ENCODE data around the gene TAF1B. TPM values are rescaled to one million over a fixed set of nuclear protein-coding genes. Genes with fewer than 3 reads are reported as not detected.
A peak's percentile ranks its signal among the peaks of the same experiment; 100 is the strongest.

Gene TAF1B
- total RNA-seq, 1 experiment from 2014 or later: 35.2 TPM

- CTCF ChIA-PET: no interaction called here
- Histone ChIP-seq H3K4me1 (ENCODE audit: control insufficient read depth, insufficient read depth, low read length) (peaks cover 4% of the 10 kb centered on the region; the same call in 1 of the 2 replicates), H3K27me3 (ENCODE audit: control insufficient read depth, insufficient read depth, low read length) (no peaks in the 10 kb centered on the region), H3K4me3 (ENCODE audit: low read depth in 2 of 2, low read length in 2 of 2) (no peak overlapping the region), H3K9me3 (ENCODE audit: control insufficient read depth, insufficient read depth, low read depth, low read length) (no peaks in the 10 kb centered on the region), H3K27ac (ENCODE audit: low read length) (no peak overlapping the region), H3K36me3 (ENCODE audit: control insufficient read depth, insufficient read depth, low read length) (no peaks in the 10 kb centered on the region)
- POLR2A ChIA-PET: no interaction called here
- no peak for DNase-seq (ENCODE audit: low read depth, low spot score)
- no peak for TF ChIP-seq REST (IDR thresholded peaks at IDR 0.05; ENCODE audit: insufficient read depth in 1 of 2, low read depth in 2 of 2, low read length in 1 of 2)
- TF ChIP-seq SIN3A (IDR thresholded peaks at IDR 0.05; ENCODE audit: borderline replicate concordance, insufficient read depth, low read depth, low read length): no peak
- TF ChIP-seq POLR2AphosphoS5 (IDR thresholded peaks at IDR 0.05; ENCODE audit: low read depth, low read length): no peak
- TF ChIP-seq CTCF (IDR thresholded peaks at IDR 0.05): no peak
- TF ChIP-seq TCF7L2 (IDR thresholded peaks at IDR 0.05; ENCODE audit: low read depth, low read length): no peak
- no peak for ATAC-seq
- intact Hi-C loops (cut with micrococcal nuclease; ENCODE audit: unreplicated experiment): no loop called here
- in situ Hi-C loops (cut with HindIII; ENCODE audit: low pct_unique_long_range_greater_than_20kb, low sequenced_read_pairs): no loop called here
- no TSS peak for BruUV-seq (replicated peaks)
Measured at GRCh38 chr2:9838391-9838790, 4.9 kb upstream of the TAF1B start.

- ATAC-seq (no peak), DNase-seq (ENCODE audit: low read depth, low spot score) (no peak)
- peak overlapping the region; percentile 85 for H3K27ac ChIP-seq (ENCODE audit: low read length)
- in situ Hi-C loops (cut with HindIII; ENCODE audit: low pct_unique_long_range_greater_than_20kb, low sequenced_read_pairs) (no loop called here), intact Hi-C loops (cut with micrococcal nuclease; ENCODE audit: unreplicated experiment) (no loop called here)
- peak overlapping the region; percentile 71 to 97 for H3K4me3 ChIP-seq (ENCODE audit: low read depth in 2 of 2, low read length in 2 of 2)
- no peak for TF ChIP-seq REST (IDR thresholded peaks at IDR 0.05; ENCODE audit: insufficient read depth in 1 of 2, low read depth in 2 of 2, low read length in 1 of 2)
- TF ChIP-seq TCF7L2 (IDR thresholded peaks at IDR 0.05; ENCODE audit: low read depth, low read length): no peak
- no peak for TF ChIP-seq POLR2AphosphoS5 (IDR thresholded peaks at IDR 0.05; ENCODE audit: low read depth, low read length)
- no peak for TF ChIP-seq CTCF (IDR thresholded peaks at IDR 0.05)
- no peak for TF ChIP-seq SIN3A (IDR thresholded peaks at IDR 0.05; ENCODE audit: borderline replicate concordance, insufficient read depth, low read depth, low read length)
- H3K4me1 ChIP-seq (ENCODE audit: control insufficient read depth, insufficient read depth, low read length): peaks cover 11% of the 10 kb centered on the region
- TSS peak; percentile 96 for BruUV-seq (replicated peaks)
- H3K9me3 ChIP-seq (ENCODE audit: control insufficient read depth, insufficient read depth, low read depth, low read length): no peaks in the 10 kb centered on the region
- no peaks in the 10 kb centered on the region for H3K27me3 ChIP-seq (ENCODE audit: control insufficient read depth, insufficient read depth, low read length)
- ChIA-PET CTCF (interaction anchor here (1.2 kb wide), 1 partner anchor 29 kb away, joined by 3 read pairs; no protein-coding TSS in a partner anchor), POLR2A (interaction anchor here (0.6 to 0.8 kb wide), 3 partner anchors 47 to 460 kb away, joined by 3 to 16 read pairs (median 3); partner anchors contain the start of gene HPCAL1)
- peaks cover 5% of the 10 kb centered on the region; the same call in 1 of the 2 replicates for H3K36me3 ChIP-seq (ENCODE audit: control insufficient read depth, insufficient read depth, low read length)
Measured at GRCh38 chr2:9842487-9843228, 616 bp upstream of the TAF1B start.
